Aorta (tissue), 5 donors: ENCODE results near the gene FSIP1. TPM values are rescaled to one million over a fixed set of nuclear protein-coding genes. Genes with fewer than 3 reads are reported as not detected.

Experiments
- ATAC-seq: fragments of 200-7000 bp; cut with Tn5 transposase; one replicate; pipeline ENCODE4 v1.9.1; 2022; ENCODE audit warnings: moderate library complexity; ENCODE audit not compliant: low FRiP score
- DNase-seq, 2 donors: peaks; one replicate each; pipeline ENCODE4 v3.0.0-alpha.2; 2020
- H3K27ac ChIP-seq, 2 donors: one replicate each; pipeline ENCODE4 v1.5.1; 2013; ENCODE audit warnings: low read length in 2 of 2, mild to moderate bottlenecking in 2 of 2, moderate library complexity in 2 of 2, control low read depth in 1 of 2, inconsistent platforms in 1 of 2, low read depth in 1 of 2
- H3K27me3 ChIP-seq, 2 donors: one replicate each; pipeline ENCODE4 v1.6.1; 2013; ENCODE audit warnings: control low read depth in 1 of 2, low read length in 1 of 2, mild to moderate bottlenecking in 1 of 2, moderate library complexity in 1 of 2; ENCODE audit not compliant: insufficient read depth in 2 of 2, control insufficient read depth in 1 of 2
- H3K36me3 ChIP-seq, 2 donors: one replicate each; pipeline ENCODE4 v1.6.1; 2013; ENCODE audit warnings: control low read depth in 1 of 2, low read length in 1 of 2, mild to moderate bottlenecking in 1 of 2; ENCODE audit not compliant: insufficient read depth in 2 of 2, control insufficient read depth in 1 of 2
- H3K4me1 ChIP-seq, 2 donors: one replicate each; pipeline ENCODE4 v1.6.1; 2013; ENCODE audit warnings: low read length in 2 of 2, control low read depth in 1 of 2, mild to moderate bottlenecking in 1 of 2, moderate library complexity in 1 of 2; ENCODE audit not compliant: insufficient read depth in 2 of 2, control insufficient read depth in 1 of 2
- H3K4me3 ChIP-seq, 2 donors: one replicate each; pipeline ENCODE4 v1.5.1; 2013; ENCODE audit warnings: low read length in 2 of 2, control low read depth in 1 of 2, mild to moderate bottlenecking in 1 of 2
- H3K9me3 ChIP-seq: one replicate; pipeline ENCODE4 v1.6.1; 2013; ENCODE audit warnings: mild to moderate bottlenecking, low read length; ENCODE audit not compliant: control insufficient read depth
- WGBS, 2 donors: extraction: QIAGEN DNeasy Blood & Tissue Kit; methylation state at CpG; one replicate each; pipeline ENCODE4 v1.1.7; 2013; 5-methylcytosine and 5-hydroxymethylcytosine counted together
- intact Hi-C, 2 donors: fragments of 100-400 bp; cut with DNase I; formaldehyde crosslinking; loops; one replicate each; pipeline versions ENCODE4 v1.14.2 to v1.15.0; 2022
- polyA plus RNA-seq, 2 donors: library from polyadenylated mRNA; stranded (reverse); fragments of 200-250 nt; gene quantifications; one replicate each; pipeline ENCODE4 v1.2.3, GENCODE V29; 2013
- total RNA-seq, 2 donors: library from RNA; stranded (reverse); fragmentation: NEBNext Ultra II Directional; extraction: Animal tissue kit (Norgen Biotek cat#: 25700); gene quantifications; one replicate each; pipeline ENCODE4 v1.2.1, GENCODE V29; 2021
- donor health status: healthy with polysubstance abuse.
- donor health status: Bipolar disorder and iron deficiency.
- donor health status: DM: no; HTN: no; CAD: no.
- donor health status: DM: no; HTN: no; CAD: no.
- donor health status: DM: yes; HTN: yes; CAD: no.

FSIP1 gene
- total and polyA plus RNA-seq, 4 donors: 1.2 TPM; not detected in 1

DNA sequence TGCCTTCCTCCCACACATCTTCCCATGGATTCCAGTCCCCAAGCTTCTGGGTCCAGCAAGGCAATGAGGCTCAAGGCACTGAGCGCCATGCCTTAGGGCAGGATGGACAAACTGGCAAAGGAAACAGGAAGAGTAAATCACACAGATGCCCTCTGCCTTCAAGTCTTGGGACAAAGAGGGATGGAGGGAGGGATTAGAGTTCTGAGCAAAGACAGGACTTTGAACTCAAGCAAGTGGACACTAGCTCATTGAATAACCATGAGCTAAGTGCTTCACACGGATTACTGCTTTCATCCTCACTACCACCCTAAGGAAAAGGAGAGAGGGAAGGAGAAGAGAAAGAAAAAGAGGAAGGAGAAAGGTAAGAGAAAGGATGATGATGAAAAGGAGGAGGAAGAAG lies 209.4 kb downstream of the FSIP1 start:
- Histone ChIP-seq H3K4me3 (no peak overlapping the region), H3K27ac (no peak overlapping the region)

DNA sequence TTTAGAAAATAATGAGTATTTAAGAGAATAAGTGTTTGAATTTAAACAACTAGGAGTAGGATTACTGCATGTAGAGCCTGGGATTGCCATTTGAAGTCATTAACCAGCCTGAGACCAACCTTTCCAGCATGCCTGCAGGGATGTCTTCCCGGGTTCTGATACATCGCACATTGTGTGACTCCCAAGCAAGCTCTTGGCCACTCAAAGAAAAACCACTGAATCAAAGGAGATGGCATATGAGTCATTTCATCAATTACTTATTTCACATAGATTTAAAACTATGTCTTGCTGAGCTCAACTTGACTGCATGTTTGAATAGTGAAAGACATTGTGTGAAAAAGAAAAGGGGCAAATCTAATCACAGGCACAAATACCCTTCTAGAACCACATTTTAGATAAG lies 216.8 kb downstream of the FSIP1 start:
- no peak overlapping the region for H3K27ac ChIP-seq
- H3K27me3 ChIP-seq: no peaks in the 10 kb centered on the region
- intact Hi-C loops: loop anchor here in 1 of 2 donors (10.0 kb wide), 1 partner anchor 291 kb away; no protein-coding TSS in a partner anchor
- H3K36me3 ChIP-seq: no peaks in the 10 kb centered on the region
- DNase-seq (no peak), ATAC-seq (no peak)
- no peaks in the 10 kb centered on the region for H3K9me3 ChIP-seq
- WGBS, 2 donors: 96 to 98% methylated on average over 2 of the region's 2 CpGs
- no peak overlapping the region for H3K4me3 ChIP-seq
- no peaks in the 10 kb centered on the region for H3K4me1 ChIP-seq

More for the DNA sequence above, 209.4 kb downstream of the FSIP1 start:
- intact Hi-C loops: no loop called here
- H3K27me3 ChIP-seq: peaks cover 0 to 2% of the 10 kb centered on the region in 2 donors
- 76 to 84% methylated on average over 2 of the region's 2 CpGs for WGBS, 2 donors
- no peaks in the 10 kb centered on the region for H3K36me3 ChIP-seq
- no peaks in the 10 kb centered on the region for H3K9me3 ChIP-seq
- ATAC-seq (no peak), DNase-seq (no peak)
- no peaks in the 10 kb centered on the region for H3K4me1 ChIP-seq

DNA sequence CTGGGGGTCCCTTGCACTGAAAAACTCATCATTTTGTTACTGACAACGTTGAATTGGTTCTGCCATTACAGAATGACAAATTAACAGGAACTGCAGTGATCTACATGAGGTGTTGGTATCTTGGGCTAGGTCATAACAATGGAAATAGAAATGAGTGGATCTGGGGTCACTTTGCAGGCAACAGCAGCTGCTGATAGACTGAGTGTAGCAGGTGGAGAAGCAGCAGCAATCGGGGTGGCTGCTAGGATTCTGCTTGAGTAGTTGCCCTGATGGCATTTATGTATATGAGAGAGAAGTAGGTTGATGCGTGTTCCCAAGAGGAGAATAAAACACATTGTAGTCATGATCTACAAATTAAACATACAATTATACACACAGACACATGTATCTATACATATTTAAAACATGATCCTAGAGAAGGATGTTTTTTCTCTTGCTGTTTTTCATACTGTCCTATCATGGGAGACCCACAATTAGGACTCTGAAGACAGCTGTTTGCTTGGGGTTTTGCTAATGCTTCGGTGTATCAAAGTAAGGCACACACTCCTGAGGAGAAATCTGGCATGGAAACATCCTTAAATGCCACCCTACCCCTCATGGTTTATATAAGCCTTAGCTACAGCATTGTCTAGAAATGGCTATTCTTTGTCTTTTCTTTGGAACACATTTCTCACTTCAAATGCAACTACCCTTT lies 217.5 kb downstream of the FSIP1 start:
- no peak for ATAC-seq
- 90 to 92% methylated on average over 4 of the region's 4 CpGs for WGBS, 2 donors
- no peak overlapping the region for H3K4me3 ChIP-seq
- intact Hi-C loops: loop anchor here in 1 of 2 donors (10.0 kb wide), 1 partner anchor 290 kb away; no protein-coding TSS in a partner anchor
- H3K36me3 ChIP-seq: no peaks in the 10 kb centered on the region
- H3K27me3 ChIP-seq: no peaks in the 10 kb centered on the region
- H3K27ac ChIP-seq: no peak overlapping the region
- H3K9me3 ChIP-seq: no peaks in the 10 kb centered on the region
- H3K4me1 ChIP-seq: no peaks in the 10 kb centered on the region
- no peak for DNase-seq

DNA sequence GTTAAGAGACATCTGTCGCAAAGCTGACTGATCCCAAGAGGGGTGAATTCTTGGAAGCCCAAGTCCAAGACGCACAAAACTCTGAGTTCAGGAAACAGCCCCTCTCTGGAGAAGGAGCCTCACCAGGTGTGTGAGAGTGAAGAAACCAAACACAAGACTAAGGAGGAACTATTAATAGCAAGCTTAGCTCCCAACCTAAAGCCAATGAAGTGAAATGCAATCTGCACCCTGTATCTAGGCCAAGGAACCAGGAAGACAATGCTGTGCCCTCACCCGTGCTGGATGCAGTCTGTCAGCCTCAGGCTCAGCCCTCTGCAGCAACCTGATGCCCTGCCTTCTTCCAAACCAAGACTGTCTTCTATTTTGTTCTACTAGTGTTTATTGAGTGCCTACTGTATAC lies 224.2 kb downstream of the FSIP1 start:
- no peak for ATAC-seq
- intact Hi-C loops: no loop called here
- 80 to 81% methylated on average over 3 of the region's 3 CpGs for WGBS, 2 donors
- H3K27me3 ChIP-seq: no peaks in the 10 kb centered on the region
- H3K36me3 ChIP-seq: no peaks in the 10 kb centered on the region
- no peak overlapping the region for H3K4me3 ChIP-seq
- no peak overlapping the region for H3K27ac ChIP-seq
- H3K9me3 ChIP-seq: no peaks in the 10 kb centered on the region
- H3K4me1 ChIP-seq: no peaks in the 10 kb centered on the region
- no peak for DNase-seq

DNA sequence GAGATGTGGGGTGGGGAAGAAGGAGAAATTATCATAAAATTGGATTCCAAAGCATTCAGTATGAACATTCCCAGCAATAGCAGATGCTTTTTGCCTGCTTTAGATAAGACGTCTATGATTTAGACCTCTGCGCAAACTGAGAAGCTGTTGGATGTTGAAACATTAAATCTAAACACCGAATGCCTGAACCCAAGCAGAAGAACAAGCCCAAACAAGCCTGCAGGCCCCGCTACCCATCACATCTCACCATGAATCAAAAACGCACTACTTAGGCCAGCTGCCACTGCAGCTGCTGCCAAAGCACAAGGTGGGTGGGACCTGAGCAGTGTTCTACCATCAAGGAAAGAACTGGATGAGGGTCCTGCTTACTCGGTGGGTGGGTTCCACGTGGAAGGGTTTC lies 226.2 kb downstream of the FSIP1 start:
- Histone ChIP-seq H3K27ac (no peak overlapping the region), H3K9me3 (no peaks in the 10 kb centered on the region), H3K36me3 (no peaks in the 10 kb centered on the region), H3K4me3 (no peak overlapping the region), H3K4me1 (no peaks in the 10 kb centered on the region), H3K27me3 (no peaks in the 10 kb centered on the region)
- 78 to 84% methylated on average over 7 of the region's 7 CpGs for WGBS, 2 donors
- DNase-seq: no peak
- no peak for ATAC-seq
- intact Hi-C loops: no loop called here

DNA sequence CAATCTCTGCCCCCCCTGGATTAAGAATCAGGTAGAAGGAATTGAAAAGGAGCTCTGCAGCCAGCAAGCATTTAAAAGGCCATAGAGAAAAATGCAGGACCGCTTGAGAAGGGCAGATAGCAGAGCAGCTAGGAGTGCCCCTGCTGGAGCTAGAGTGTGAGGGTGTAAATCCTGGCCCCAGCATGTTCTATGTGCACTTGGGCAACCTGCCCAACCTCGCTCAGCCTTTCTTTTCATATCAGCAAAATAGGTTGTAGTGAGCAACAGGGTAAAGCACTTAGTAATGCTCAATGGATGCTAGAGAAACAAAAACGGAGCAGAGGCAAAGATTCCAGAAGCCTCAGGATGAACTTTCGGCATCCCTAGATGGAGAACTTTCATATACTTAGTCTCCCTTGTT lies 226.8 kb downstream of the FSIP1 start:
- intact Hi-C loops: no loop called here
- ATAC-seq (no peak), DNase-seq (no peak)
- Histone ChIP-seq H3K4me3 (no peak overlapping the region), H3K4me1 (no peaks in the 10 kb centered on the region), H3K9me3 (no peaks in the 10 kb centered on the region), H3K27ac (no peak overlapping the region), H3K36me3 (no peaks in the 10 kb centered on the region), H3K27me3 (no peaks in the 10 kb centered on the region)
- WGBS, 2 donors: 61 to 67% methylated on average over 4 of the region's 4 CpGs

DNA sequence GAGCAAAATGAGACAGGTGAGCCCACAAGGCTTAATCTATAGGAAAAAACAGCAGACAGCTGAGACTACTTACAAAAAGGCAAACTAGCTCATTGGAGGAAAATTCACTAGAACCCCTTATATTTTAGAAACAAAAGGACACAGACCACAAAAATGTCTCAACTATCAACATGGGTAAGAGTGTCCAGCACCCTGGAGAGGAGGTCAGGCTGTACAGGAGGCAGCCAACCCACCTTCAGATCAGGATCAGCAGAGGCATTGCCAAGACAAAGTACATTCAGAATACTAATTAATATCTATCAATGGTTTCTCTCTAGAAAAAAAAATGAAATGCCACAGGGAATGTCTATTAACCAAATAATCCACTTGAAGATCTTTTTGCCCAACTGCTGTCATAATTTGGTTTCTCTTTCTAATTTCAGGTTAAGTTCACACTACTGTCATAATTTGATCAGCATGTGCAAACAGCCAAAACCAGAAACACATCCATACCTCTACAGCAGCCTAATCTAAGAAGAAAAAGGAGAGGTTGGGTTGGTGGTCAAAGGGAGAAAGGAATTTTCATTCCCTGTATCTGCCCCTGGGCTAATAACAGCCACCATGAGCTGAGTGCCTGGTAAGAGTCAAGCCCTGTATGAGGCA lies 227.8 kb downstream of the FSIP1 start:
- Histone ChIP-seq H3K36me3 (no peaks in the 10 kb centered on the region), H3K27ac (no peak overlapping the region), H3K4me3 (no peak overlapping the region), H3K4me1 (no peaks in the 10 kb centered on the region), H3K27me3 (no peaks in the 10 kb centered on the region), H3K9me3 (no peaks in the 10 kb centered on the region)
- intact Hi-C loops: no loop called here
- DNase-seq: no peak
- ATAC-seq: no peak

DNA sequence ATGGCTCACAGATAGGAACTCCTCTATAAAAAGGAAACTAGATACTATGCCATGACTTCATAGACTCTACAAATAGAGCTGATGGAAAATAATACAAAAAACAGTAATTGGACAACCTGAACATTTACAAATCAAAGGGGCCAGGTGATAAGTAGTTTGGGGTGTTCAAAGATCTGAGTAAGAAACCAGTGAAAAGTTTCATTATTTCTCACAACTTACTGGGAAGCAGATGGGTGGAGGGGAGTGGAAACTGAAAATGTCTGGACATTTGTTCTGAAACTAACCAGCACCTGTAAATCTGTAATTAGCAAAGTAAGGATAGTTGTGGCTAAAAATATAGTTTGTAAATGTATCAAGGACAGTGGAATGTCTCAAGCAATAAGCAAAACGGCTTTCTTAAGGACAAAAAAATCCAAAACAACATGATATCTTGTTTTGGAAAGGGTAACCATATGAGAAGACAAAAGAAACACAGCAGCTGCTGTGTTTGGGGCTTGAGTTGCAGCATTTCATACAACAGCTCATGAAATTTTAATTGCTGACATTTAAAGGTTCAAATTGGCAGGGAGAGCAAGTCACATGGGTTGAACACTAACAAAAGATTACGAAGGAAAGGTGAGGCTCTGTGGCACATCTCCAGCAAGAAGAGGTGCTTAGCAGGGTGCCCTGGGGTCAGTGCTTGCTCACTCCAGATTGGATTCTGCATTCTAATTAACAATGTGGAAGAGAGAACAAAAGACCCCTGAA lies 228.5 kb downstream of the FSIP1 start:
- intact Hi-C loops: no loop called here
- Histone ChIP-seq H3K27me3 (peaks cover 0 to 3% of the 10 kb centered on the region in 2 donors), H3K9me3 (no peaks in the 10 kb centered on the region), H3K27ac (no peak overlapping the region), H3K4me3 (no peak overlapping the region), H3K4me1 (no peaks in the 10 kb centered on the region), H3K36me3 (no peaks in the 10 kb centered on the region)
- ATAC-seq (no peak), DNase-seq (no peak)
- 37 to 40% methylated on average over 2 of the region's 2 CpGs for WGBS, 2 donors
